Suprapubic skin (tissue), 4 donors: Measurements from ENCODE around the gene PTTG1IP. TPM values are rescaled to one million over a fixed set of nuclear protein-coding genes. Genes with fewer than 3 reads are reported as not detected.

Experiments
- DNase-seq, 2 donors: peaks; one replicate each; pipeline ENCODE4 v3.0.0-alpha.2; 2019; ENCODE audit warnings: low spot score in 2 of 2
- H3K27ac ChIP-seq: fragments of 200-600 bp; sonication (generic); one replicate; pipeline ENCODE4 v1.5.1; 2019
- H3K27me3 ChIP-seq: fragments of 200-600 bp; sonication (generic); one replicate; pipeline ENCODE4 v1.5.1; 2019
- H3K36me3 ChIP-seq: fragments of 200-600 bp; sonication (generic); one replicate; pipeline ENCODE4 v1.5.1; 2019
- H3K4me1 ChIP-seq: fragments of 200-600 bp; sonication (generic); one replicate; pipeline ENCODE4 v1.5.1; 2019
- H3K4me3 ChIP-seq: fragments of 200-600 bp; sonication (generic); one replicate; pipeline ENCODE4 v1.5.1; 2019; ENCODE audit warnings: mild to moderate bottlenecking
- H3K9me3 ChIP-seq: fragments of 200-600 bp; sonication (generic); one replicate; pipeline ENCODE4 v1.5.1; 2019
- EP300 ChIP-seq: sonication (generic); formaldehyde crosslinking; IDR thresholded peaks from one replicate; pipeline ENCODE4 v1.6.1; 2017; ENCODE audit warnings: antibody characterized with exemption
- POLR2A ChIP-seq, 2 donors: fragments of 450-650 bp; IDR thresholded peaks; one replicate each; pipeline ENCODE4 v1.6.1; 2017; ENCODE audit warnings: antibody characterized with exemption in 2 of 2, mild to moderate bottlenecking in 2 of 2, moderate library complexity in 2 of 2
- POLR2AphosphoS5 ChIP-seq, 3 donors: sonication (generic); formaldehyde crosslinking; IDR thresholded peaks; one replicate each; pipeline ENCODE4 v1.6.1; 2017; ENCODE audit warnings: antibody characterized with exemption in 3 of 3
- WGBS: methylation state at CpG from one replicate; pipeline ENCODE4 v1.1.5; 2018; 5-methylcytosine and 5-hydroxymethylcytosine counted together
- total RNA-seq, 4 donors: library from RNA; depleted of rRNA; stranded (reverse); fragments of >200 nt; gene quantifications; one replicate each; pipeline ENCODE4 v1.1.0, GENCODE V29; 2016
- TF ChIP-seq, protein P1 (sequence below), 2 donors: fragments of 200-600 bp in 1 of 2; fragments of 450-650 bp in 1 of 2; sonication (generic) in 1 of 2; IDR thresholded peaks; one replicate each; pipeline ENCODE4 v1.5.1; 2016 to 2019; ENCODE audit warnings: antibody characterized with exemption in 2 of 2, mild to moderate bottlenecking in 1 of 2, moderate library complexity in 1 of 2

Gene PTTG1IP
- total RNA-seq, 4 donors from 2014 or later = 114 to 172 (median 143) TPM

DNA sequence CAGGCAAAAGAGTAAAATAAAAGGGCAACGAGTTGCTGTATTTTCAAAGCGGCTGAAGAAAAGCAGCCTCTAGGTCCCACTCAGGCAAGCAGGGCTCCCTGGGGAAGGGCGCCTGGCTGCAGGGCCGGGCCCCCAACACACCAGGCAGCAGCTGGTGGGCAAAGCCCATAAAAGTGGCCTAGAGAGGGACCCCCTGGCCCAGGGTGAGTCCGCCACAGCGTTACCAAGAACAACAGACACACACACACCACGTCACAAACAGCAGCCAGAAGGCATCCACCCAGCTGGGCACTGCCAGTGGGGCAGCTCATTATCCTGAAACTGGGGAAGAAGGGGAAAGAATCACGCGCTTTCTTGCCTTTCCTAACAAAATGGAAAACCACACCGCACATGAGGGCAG is 60.3 kb downstream of the PTTG1IP start:
- Histone ChIP-seq H3K4me3 (no peak overlapping the region), H3K36me3 (peaks cover 42% of the 10 kb centered on the region), H3K27me3 (no peaks in the 10 kb centered on the region), H3K4me1 (peaks cover 40% of the 10 kb centered on the region), H3K27ac (no peak overlapping the region), H3K9me3 (no peaks in the 10 kb centered on the region)
- 88% methylated on average over 9 of the region's 10 CpGs for WGBS
- no peak for DNase-seq
- TF ChIP-seq POLR2AphosphoS5 (IDR thresholded peaks at IDR 0.05) (no peak), EP300 (no peak), POLR2A (IDR thresholded peaks at IDR 0.05) (no peak)
- TF ChIP-seq, protein P1, sequence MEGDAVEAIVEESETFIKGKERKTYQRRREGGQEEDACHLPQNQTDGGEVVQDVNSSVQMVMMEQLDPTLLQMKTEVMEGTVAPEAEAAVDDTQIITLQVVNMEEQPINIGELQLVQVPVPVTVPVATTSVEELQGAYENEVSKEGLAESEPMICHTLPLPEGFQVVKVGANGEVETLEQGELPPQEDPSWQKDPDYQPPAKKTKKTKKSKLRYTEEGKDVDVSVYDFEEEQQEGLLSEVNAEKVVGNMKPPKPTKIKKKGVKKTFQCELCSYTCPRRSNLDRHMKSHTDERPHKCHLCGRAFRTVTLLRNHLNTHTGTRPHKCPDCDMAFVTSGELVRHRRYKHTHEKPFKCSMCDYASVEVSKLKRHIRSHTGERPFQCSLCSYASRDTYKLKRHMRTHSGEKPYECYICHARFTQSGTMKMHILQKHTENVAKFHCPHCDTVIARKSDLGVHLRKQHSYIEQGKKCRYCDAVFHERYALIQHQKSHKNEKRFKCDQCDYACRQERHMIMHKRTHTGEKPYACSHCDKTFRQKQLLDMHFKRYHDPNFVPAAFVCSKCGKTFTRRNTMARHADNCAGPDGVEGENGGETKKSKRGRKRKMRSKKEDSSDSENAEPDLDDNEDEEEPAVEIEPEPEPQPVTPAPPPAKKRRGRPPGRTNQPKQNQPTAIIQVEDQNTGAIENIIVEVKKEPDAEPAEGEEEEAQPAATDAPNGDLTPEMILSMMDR (IDR thresholded peaks at IDR 0.05) = no peak

DNA sequence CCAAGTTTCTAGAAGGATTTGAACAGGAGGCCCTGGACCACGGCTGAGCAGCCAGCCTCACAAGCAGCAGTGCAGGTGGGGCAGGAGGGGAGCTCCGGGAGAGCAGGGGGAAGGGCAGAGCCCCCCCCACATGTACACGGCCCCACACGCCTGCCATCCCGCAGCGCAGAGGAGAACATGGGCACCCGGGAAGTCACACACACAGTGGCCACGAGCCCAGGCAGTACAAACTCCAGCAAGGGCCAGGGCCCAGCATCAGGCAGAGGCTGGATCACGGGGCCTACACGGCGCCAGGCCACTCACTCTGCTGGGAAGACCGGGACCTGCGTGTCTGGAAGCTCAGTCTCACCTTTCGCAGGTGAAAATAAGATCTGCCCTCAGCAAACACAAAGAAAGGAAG is 60.9 kb downstream of the PTTG1IP start:
- Histone ChIP-seq H3K27me3 (no peaks in the 10 kb centered on the region), H3K36me3 (peaks cover 44% of the 10 kb centered on the region), H3K27ac (no peak overlapping the region), H3K4me1 (peaks cover 40% of the 10 kb centered on the region), H3K9me3 (no peaks in the 10 kb centered on the region), H3K4me3 (no peak overlapping the region)
- no peak for DNase-seq
- WGBS = 87% methylated on average over 4 of the region's 14 CpGs
- no peak for TF ChIP-seq EP300
- TF ChIP-seq POLR2AphosphoS5 (IDR thresholded peaks at IDR 0.05) = no peak
- TF ChIP-seq, protein P1 (IDR thresholded peaks at IDR 0.05) = no peak
- no peak for TF ChIP-seq POLR2A (IDR thresholded peaks at IDR 0.05)

DNA sequence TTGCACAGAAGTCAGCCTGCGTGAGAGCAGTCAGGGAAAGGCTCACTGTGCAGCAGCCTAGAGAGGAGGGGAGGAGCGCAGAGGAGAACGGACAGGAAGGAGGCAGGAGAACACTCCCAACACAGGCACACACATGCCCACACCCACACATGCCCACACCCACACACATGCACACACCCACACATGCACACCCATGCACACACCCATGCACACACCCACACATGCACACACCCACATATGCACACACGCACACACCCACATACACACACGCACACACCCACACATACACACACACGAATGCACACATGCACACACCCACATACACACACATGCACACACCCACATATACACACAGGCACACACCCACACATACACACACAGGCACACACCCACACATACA is 62.7 kb downstream of the PTTG1IP start:
- peaks cover 63% of the 10 kb centered on the region for H3K36me3 ChIP-seq
- DNase-seq = no peak

DNA sequence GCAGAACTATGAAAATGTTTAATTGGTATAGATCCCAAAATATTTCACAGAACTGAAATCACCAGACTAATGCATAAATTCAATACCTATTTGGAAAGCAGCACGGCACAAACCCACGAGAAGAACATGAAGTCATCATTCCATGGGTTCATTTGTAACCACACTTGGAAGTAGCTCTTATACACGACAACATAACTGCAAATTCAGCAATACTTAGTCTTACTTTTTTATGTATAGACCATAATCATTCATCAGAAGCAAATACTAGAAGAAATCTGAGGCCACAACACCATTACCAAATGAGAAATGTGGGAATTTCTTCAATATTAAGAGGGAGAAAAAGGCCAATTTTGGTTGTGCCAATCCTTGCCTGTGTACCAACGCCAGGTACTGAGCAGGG is 67.6 kb downstream of the PTTG1IP start:
- Histone ChIP-seq H3K4me3 (no peak overlapping the region), H3K4me1 (peaks cover 22% of the 10 kb centered on the region), H3K36me3 (peaks cover 61% of the 10 kb centered on the region), H3K27ac (no peak overlapping the region), H3K27me3 (no peaks in the 10 kb centered on the region), H3K9me3 (no peaks in the 10 kb centered on the region)
- DNase-seq = no peak
- TF ChIP-seq EP300 = no peak
- WGBS = 81% methylated on average over 4 of the region's 4 CpGs

More for the DNA sequence above, 62.7 kb downstream of the PTTG1IP start:
- Histone ChIP-seq H3K9me3 (no peaks in the 10 kb centered on the region), H3K27me3 (no peaks in the 10 kb centered on the region), H3K4me3 (no peak overlapping the region), H3K27ac (no peak overlapping the region), H3K4me1 (peaks cover 26% of the 10 kb centered on the region)
- TF ChIP-seq, protein P1 (IDR thresholded peaks at IDR 0.05) = no peak
- no peak for TF ChIP-seq EP300
- no peak for TF ChIP-seq POLR2A (IDR thresholded peaks at IDR 0.05)
- TF ChIP-seq POLR2AphosphoS5 (IDR thresholded peaks at IDR 0.05) = no peak
- 72% methylated on average over 6 of the region's 6 CpGs for WGBS

DNA sequence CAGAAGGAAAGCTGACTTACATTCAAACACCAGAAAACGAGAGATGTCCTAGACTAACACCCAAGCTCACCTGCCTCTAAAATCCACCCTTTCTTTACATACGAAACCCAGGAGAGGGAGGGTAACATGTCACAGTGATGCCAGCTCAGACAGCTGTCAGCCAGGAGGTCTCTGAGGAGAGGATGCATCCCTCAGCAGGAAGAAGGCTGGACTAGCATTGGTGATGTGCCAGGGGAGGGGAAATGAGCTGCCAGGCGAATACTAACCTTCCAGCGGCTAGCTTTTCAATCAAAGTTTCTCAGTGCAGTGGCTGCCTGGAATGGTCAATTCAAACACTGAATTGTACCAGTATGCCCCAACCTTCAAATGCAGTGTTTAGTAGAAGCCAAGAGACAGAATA is 68.3 kb downstream of the PTTG1IP start:
- DNase-seq = no peak
- no peaks in the 10 kb centered on the region for H3K9me3 ChIP-seq
- TF ChIP-seq EP300 (no peak), POLR2AphosphoS5 (IDR thresholded peaks at IDR 0.05) (no peak), POLR2A (IDR thresholded peaks at IDR 0.05) (no peak)
- TF ChIP-seq, protein P1 (IDR thresholded peaks at IDR 0.05) = no peak
- no peak overlapping the region for H3K4me3 ChIP-seq
- H3K27me3 ChIP-seq = no peaks in the 10 kb centered on the region
- H3K27ac ChIP-seq = no peak overlapping the region
- H3K36me3 ChIP-seq = peaks cover 57% of the 10 kb centered on the region
- H3K4me1 ChIP-seq = peaks cover 23% of the 10 kb centered on the region
- 86% methylated on average over 4 of the region's 4 CpGs for WGBS

DNA sequence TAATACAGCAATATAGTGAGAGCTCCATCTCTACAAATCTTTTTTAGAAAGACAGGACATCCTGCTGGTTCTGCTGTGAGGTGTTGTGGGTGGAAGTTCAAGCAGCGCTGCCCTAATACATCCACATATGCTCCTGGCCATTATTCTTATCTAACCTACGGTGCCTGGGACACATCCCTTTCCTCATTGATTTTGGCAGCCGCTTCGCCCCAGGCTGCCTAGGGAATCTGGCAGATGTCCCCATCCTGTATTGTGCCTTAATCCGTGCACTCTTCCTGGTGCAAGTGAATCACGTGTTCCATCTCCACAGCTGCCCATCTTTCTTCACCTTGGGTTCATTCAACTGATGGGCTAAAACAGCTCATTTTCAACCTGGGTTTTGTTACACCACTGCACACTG is 68.7 kb downstream of the PTTG1IP start:
- Histone ChIP-seq H3K4me3 (no peak overlapping the region), H3K9me3 (no peaks in the 10 kb centered on the region), H3K27me3 (no peaks in the 10 kb centered on the region), H3K4me1 (peaks cover 27% of the 10 kb centered on the region), H3K36me3 (peaks cover 52% of the 10 kb centered on the region), H3K27ac (no peak overlapping the region)
- TF ChIP-seq EP300 (no peak), POLR2A (IDR thresholded peaks at IDR 0.05) (no peak), POLR2AphosphoS5 (IDR thresholded peaks at IDR 0.05) (no peak)
- TF ChIP-seq, protein P1 (IDR thresholded peaks at IDR 0.05) = no peak
- DNase-seq = no peak
- WGBS = 63% methylated on average over 6 of the region's 6 CpGs
